Measurements from ENCODE around the gene UBTF. TPM values are rescaled to one million over a fixed set of nuclear protein-coding genes. Genes with fewer than 3 reads are reported as not detected.

UBTF gene
- total RNA-seq, 4 donors from 2014 or later: 32.9 to 60.2 (median 41.2) TPM

DNA sequence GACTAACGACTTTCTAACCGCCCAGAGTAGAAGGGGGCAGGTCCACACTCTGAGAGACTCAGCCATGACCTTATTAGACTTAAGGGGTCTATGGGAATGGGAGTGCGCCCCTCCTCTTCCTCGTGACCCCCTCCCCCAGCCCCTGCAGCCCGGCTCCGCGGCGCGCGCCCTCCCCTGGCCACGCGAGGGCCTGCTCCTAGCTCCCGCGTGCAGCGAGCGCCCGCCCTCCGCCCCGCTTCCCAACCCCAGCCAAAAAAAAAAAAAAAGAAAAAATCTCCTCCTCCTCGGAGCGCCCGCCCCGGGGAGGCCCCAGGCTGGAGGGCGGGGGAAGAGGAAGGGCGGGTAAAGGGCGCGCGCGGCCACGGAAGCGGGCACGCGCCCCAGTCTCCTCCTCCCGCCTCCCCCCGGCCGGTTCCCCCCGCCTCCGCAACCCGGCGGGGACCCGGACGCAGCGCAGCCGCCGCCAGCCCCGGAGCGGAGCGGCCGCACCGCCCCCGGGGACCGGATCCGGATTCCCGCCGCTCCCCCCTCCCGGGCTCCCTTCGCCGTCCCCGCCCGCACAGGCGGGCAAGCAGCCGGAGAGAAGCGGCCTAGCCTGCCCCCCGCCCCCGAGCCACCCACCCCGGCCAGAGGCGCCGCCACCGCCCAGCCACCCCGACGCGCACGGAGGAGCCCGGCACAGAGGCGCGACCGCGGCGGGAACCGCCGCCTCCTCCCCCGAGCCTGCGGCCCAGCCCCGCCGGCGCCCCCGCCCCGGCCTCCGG lies 949 bp downstream of the UBTF start:
- DNase-seq (ENCODE audit: low spot score): no peak
- ATAC-seq (ENCODE audit: low FRiP score): peak; percentile 67
- TF ChIP-seq, protein P1, sequence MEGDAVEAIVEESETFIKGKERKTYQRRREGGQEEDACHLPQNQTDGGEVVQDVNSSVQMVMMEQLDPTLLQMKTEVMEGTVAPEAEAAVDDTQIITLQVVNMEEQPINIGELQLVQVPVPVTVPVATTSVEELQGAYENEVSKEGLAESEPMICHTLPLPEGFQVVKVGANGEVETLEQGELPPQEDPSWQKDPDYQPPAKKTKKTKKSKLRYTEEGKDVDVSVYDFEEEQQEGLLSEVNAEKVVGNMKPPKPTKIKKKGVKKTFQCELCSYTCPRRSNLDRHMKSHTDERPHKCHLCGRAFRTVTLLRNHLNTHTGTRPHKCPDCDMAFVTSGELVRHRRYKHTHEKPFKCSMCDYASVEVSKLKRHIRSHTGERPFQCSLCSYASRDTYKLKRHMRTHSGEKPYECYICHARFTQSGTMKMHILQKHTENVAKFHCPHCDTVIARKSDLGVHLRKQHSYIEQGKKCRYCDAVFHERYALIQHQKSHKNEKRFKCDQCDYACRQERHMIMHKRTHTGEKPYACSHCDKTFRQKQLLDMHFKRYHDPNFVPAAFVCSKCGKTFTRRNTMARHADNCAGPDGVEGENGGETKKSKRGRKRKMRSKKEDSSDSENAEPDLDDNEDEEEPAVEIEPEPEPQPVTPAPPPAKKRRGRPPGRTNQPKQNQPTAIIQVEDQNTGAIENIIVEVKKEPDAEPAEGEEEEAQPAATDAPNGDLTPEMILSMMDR (IDR thresholded peaks at IDR 0.05): no peak

DNA sequence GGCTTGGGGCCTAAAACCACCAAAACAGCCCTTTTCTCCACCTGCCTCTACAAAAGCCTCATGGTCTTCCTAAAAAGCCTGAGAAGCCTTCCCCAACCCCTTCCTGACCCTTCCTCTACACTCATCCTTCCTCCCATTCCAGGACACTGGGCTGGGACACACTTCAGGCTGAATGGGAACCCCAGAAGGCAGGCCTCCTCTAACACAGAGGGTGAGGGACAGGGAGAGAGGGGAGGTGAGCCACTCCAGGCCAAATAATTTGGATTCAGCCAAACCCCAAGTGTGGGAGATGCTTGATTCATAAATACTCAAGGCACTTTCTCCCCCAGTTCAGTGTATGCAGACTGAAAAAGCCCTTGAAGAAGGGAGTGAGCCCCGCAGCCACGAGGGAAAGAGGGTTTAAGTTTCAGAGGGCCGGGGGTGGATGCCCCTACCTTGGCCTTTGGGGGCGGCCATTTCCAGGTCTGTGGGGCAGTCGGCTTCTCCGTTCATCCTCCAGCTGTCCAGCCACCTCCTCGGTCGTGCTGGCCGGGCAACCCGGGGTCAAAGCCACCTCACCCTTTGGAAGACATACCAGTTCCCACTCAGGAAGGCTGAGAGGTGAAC lies 1.6 kb downstream of the UBTF start:
- DNase-seq (ENCODE audit: low spot score) (no peak), ATAC-seq (ENCODE audit: low FRiP score) (no peak)
- TF ChIP-seq, protein P1 (IDR thresholded peaks at IDR 0.05): no peak

DNA sequence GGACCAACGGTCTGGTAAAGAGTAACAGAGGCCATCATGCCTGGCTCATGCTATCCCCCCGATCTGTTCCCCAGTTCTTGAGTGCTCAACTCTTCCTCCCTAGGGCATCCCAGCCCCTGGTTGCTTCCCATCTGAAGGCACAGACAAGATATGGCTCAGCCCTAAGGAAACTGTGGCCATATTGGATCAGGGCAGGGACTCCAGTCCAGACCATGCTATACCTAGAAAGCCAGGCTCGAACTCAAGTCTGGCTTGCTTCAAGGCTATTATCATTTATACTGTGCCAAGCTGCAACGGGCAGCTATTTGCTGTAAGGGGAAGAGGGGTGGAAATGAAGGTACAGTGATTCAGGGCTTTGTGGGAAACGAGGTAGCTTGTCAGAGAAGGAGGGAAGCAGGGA lies 2.8 kb downstream of the UBTF start:
- no peak for DNase-seq (ENCODE audit: low spot score)
- TF ChIP-seq, protein P1 (IDR thresholded peaks at IDR 0.05): no peak
- no peak for ATAC-seq (ENCODE audit: low FRiP score)

DNA sequence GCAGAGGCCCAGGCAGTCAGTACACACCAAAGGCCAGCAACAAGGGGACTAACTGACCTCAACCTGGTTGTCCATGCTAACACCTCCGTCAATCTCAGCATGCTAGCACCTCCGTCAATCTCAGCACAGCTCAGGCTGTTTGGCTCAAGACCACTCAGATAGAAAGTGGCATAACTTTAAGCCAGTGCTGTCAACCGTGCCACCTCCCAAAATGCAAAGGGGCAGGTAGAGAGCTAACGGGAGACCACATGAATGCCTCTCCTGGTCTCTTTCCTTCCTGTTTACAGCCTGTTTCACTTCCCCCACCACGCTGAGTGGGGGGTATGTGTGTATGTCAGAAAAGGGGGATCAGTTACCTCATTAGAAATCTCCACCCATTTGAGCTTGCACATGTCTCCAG lies 3.3 kb downstream of the UBTF start:
- TF ChIP-seq, protein P1 (IDR thresholded peaks at IDR 0.05): no peak
- no peak for ATAC-seq (ENCODE audit: low FRiP score)
- no peak for DNase-seq (ENCODE audit: low spot score)

GRCh38 chr17:44214896-44215295 lies 4.6 kb downstream of the UBTF start:
- no peak for DNase-seq (ENCODE audit: low spot score)
- TF ChIP-seq, protein P1 (IDR thresholded peaks at IDR 0.05): no peak
- no peak for ATAC-seq (ENCODE audit: low FRiP score)

GRCh38 chr17:44214230-44214494 lies 5.3 kb downstream of the UBTF start:
- TF ChIP-seq, protein P1 (IDR thresholded peaks at IDR 0.05): no peak
- DNase-seq (ENCODE audit: low spot score) (no peak), ATAC-seq (ENCODE audit: low FRiP score) (no peak)

All from omental fat pad (tissue), 4 donors.